ENCODE results near the gene SPTLC2.

Gene SPTLC2

GRCh38 chr14:77482422-77482821 lies 134.0 kb downstream of the SPTLC2 start:
- no peaks in the 10 kb centered on the region for H3K27me3 ChIP-seq (replicated peaks; ENCODE audit: control insufficient read depth, insufficient read depth, low read length, poor library complexity, severe bottlenecking)
- H3K36me3 ChIP-seq (ENCODE audit: control insufficient read depth, insufficient read depth, low read length) = no peaks in the 10 kb centered on the region
- no peaks in the 10 kb centered on the region for H3K4me1 ChIP-seq (ENCODE audit: control insufficient read depth, insufficient read depth, low read length, poor library complexity, severe bottlenecking)
- H3K27ac ChIP-seq (ENCODE audit: insufficient read depth, low read length, poor library complexity, severe bottlenecking) = no peak overlapping the region
- no peak overlapping the region for H3K4me3 ChIP-seq (ENCODE audit: insufficient read depth, low read depth, low read length, poor library complexity, severe bottlenecking)
- no peak for DNase-seq
- no peaks in the 10 kb centered on the region for H3K9me3 ChIP-seq (ENCODE audit: control insufficient read depth, low read length)

GRCh38 chr14:77478796-77479195 lies 137.6 kb downstream of the SPTLC2 start:
- DNase-seq = no peak
- H3K27ac ChIP-seq (ENCODE audit: insufficient read depth, low read length, poor library complexity, severe bottlenecking) = no peak overlapping the region
- no peaks in the 10 kb centered on the region for H3K36me3 ChIP-seq (ENCODE audit: control insufficient read depth, insufficient read depth, low read length)
- no peak overlapping the region for H3K4me3 ChIP-seq (ENCODE audit: insufficient read depth, low read depth, low read length, poor library complexity, severe bottlenecking)
- H3K9me3 ChIP-seq (ENCODE audit: control insufficient read depth, low read length) = no peaks in the 10 kb centered on the region
- no peaks in the 10 kb centered on the region for H3K27me3 ChIP-seq (replicated peaks; ENCODE audit: control insufficient read depth, insufficient read depth, low read length, poor library complexity, severe bottlenecking)
- no peaks in the 10 kb centered on the region for H3K4me1 ChIP-seq (ENCODE audit: control insufficient read depth, insufficient read depth, low read length, poor library complexity, severe bottlenecking)

- H3K4me1 ChIP-seq (ENCODE audit: control insufficient read depth, insufficient read depth, low read length, poor library complexity, severe bottlenecking) = no peaks in the 10 kb centered on the region
- no peak for DNase-seq
- no peak overlapping the region for H3K27ac ChIP-seq (ENCODE audit: insufficient read depth, low read length, poor library complexity, severe bottlenecking)
- no peaks in the 10 kb centered on the region for H3K27me3 ChIP-seq (replicated peaks; ENCODE audit: control insufficient read depth, insufficient read depth, low read length, poor library complexity, severe bottlenecking)
- no peaks in the 10 kb centered on the region for H3K9me3 ChIP-seq (ENCODE audit: control insufficient read depth, low read length)
- H3K4me3 ChIP-seq (ENCODE audit: insufficient read depth, low read depth, low read length, poor library complexity, severe bottlenecking) = no peak overlapping the region
- no peaks in the 10 kb centered on the region for H3K36me3 ChIP-seq (ENCODE audit: control insufficient read depth, insufficient read depth, low read length)
These were observed 138.4 kb downstream of the SPTLC2 start for GRCh38 chr14:77478029-77478428.

- Histone ChIP-seq H3K27ac (ENCODE audit: insufficient read depth, low read length, poor library complexity, severe bottlenecking) (no peak overlapping the region), H3K36me3 (ENCODE audit: control insufficient read depth, insufficient read depth, low read length) (no peaks in the 10 kb centered on the region), H3K9me3 (ENCODE audit: control insufficient read depth, low read length) (no peaks in the 10 kb centered on the region), H3K4me1 (ENCODE audit: control insufficient read depth, insufficient read depth, low read length, poor library complexity, severe bottlenecking) (no peaks in the 10 kb centered on the region), H3K27me3 (replicated peaks; ENCODE audit: control insufficient read depth, insufficient read depth, low read length, poor library complexity, severe bottlenecking) (no peaks in the 10 kb centered on the region), H3K4me3 (ENCODE audit: insufficient read depth, low read depth, low read length, poor library complexity, severe bottlenecking) (no peak overlapping the region)
- DNase-seq = no peak
These were observed 140.9 kb downstream of the SPTLC2 start for GRCh38 chr14:77475432-77476115.

- no peaks in the 10 kb centered on the region for H3K9me3 ChIP-seq (ENCODE audit: control insufficient read depth, low read length)
- DNase-seq = no peak
- no peaks in the 10 kb centered on the region for H3K27me3 ChIP-seq (replicated peaks; ENCODE audit: control insufficient read depth, insufficient read depth, low read length, poor library complexity, severe bottlenecking)
- no peak overlapping the region for H3K27ac ChIP-seq (ENCODE audit: insufficient read depth, low read length, poor library complexity, severe bottlenecking)
- H3K4me3 ChIP-seq (ENCODE audit: insufficient read depth, low read depth, low read length, poor library complexity, severe bottlenecking) = no peak overlapping the region
- H3K4me1 ChIP-seq (ENCODE audit: control insufficient read depth, insufficient read depth, low read length, poor library complexity, severe bottlenecking) = no peaks in the 10 kb centered on the region
- H3K36me3 ChIP-seq (ENCODE audit: control insufficient read depth, insufficient read depth, low read length) = peaks cover under 1% of the 10 kb centered on the region
These were observed 141.8 kb downstream of the SPTLC2 start for GRCh38 chr14:77474479-77475177.

- no peak for DNase-seq
- Histone ChIP-seq H3K27ac (ENCODE audit: insufficient read depth, low read length, poor library complexity, severe bottlenecking) (no peak overlapping the region), H3K27me3 (replicated peaks; ENCODE audit: control insufficient read depth, insufficient read depth, low read length, poor library complexity, severe bottlenecking) (no peaks in the 10 kb centered on the region), H3K4me3 (ENCODE audit: insufficient read depth, low read depth, low read length, poor library complexity, severe bottlenecking) (no peak overlapping the region), H3K36me3 (ENCODE audit: control insufficient read depth, insufficient read depth, low read length) (peaks cover 7% of the 10 kb centered on the region), H3K4me1 (ENCODE audit: control insufficient read depth, insufficient read depth, low read length, poor library complexity, severe bottlenecking) (no peaks in the 10 kb centered on the region), H3K9me3 (ENCODE audit: control insufficient read depth, low read length) (no peaks in the 10 kb centered on the region)
These were observed 142.5 kb downstream of the SPTLC2 start for GRCh38 chr14:77473921-77474320.

- Histone ChIP-seq H3K27ac (ENCODE audit: insufficient read depth, low read length, poor library complexity, severe bottlenecking) (no peak overlapping the region), H3K36me3 (ENCODE audit: control insufficient read depth, insufficient read depth, low read length) (peaks cover 37% of the 10 kb centered on the region), H3K9me3 (ENCODE audit: control insufficient read depth, low read length) (no peaks in the 10 kb centered on the region), H3K27me3 (replicated peaks; ENCODE audit: control insufficient read depth, insufficient read depth, low read length, poor library complexity, severe bottlenecking) (no peaks in the 10 kb centered on the region), H3K4me1 (ENCODE audit: control insufficient read depth, insufficient read depth, low read length, poor library complexity, severe bottlenecking) (no peaks in the 10 kb centered on the region), H3K4me3 (ENCODE audit: insufficient read depth, low read depth, low read length, poor library complexity, severe bottlenecking) (no peak overlapping the region)
- no peak for DNase-seq
These were observed 146.1 kb downstream of the SPTLC2 start for GRCh38 chr14:77470224-77470870.

GRCh38 chr14:77469539-77469938 lies 146.9 kb downstream of the SPTLC2 start:
- Histone ChIP-seq H3K27me3 (replicated peaks; ENCODE audit: control insufficient read depth, insufficient read depth, low read length, poor library complexity, severe bottlenecking) (no peaks in the 10 kb centered on the region), H3K9me3 (ENCODE audit: control insufficient read depth, low read length) (no peaks in the 10 kb centered on the region), H3K27ac (ENCODE audit: insufficient read depth, low read length, poor library complexity, severe bottlenecking) (no peak overlapping the region), H3K4me1 (ENCODE audit: control insufficient read depth, insufficient read depth, low read length, poor library complexity, severe bottlenecking) (no peaks in the 10 kb centered on the region), H3K4me3 (ENCODE audit: insufficient read depth, low read depth, low read length, poor library complexity, severe bottlenecking) (no peak overlapping the region), H3K36me3 (ENCODE audit: control insufficient read depth, insufficient read depth, low read length) (peaks cover 46% of the 10 kb centered on the region)
- no peak for DNase-seq

GRCh38 chr14:77469067-77469505 lies 147.4 kb downstream of the SPTLC2 start:
- Histone ChIP-seq H3K27me3 (replicated peaks; ENCODE audit: control insufficient read depth, insufficient read depth, low read length, poor library complexity, severe bottlenecking) (no peaks in the 10 kb centered on the region), H3K36me3 (ENCODE audit: control insufficient read depth, insufficient read depth, low read length) (peaks cover 50% of the 10 kb centered on the region), H3K4me1 (ENCODE audit: control insufficient read depth, insufficient read depth, low read length, poor library complexity, severe bottlenecking) (no peaks in the 10 kb centered on the region), H3K27ac (ENCODE audit: insufficient read depth, low read length, poor library complexity, severe bottlenecking) (no peak overlapping the region), H3K9me3 (ENCODE audit: control insufficient read depth, low read length) (no peaks in the 10 kb centered on the region), H3K4me3 (ENCODE audit: insufficient read depth, low read depth, low read length, poor library complexity, severe bottlenecking) (no peak overlapping the region)
- DNase-seq = no peak

- Histone ChIP-seq H3K27me3 (replicated peaks; ENCODE audit: control insufficient read depth, insufficient read depth, low read length, poor library complexity, severe bottlenecking) (no peaks in the 10 kb centered on the region), H3K27ac (ENCODE audit: insufficient read depth, low read length, poor library complexity, severe bottlenecking) (no peak overlapping the region), H3K4me1 (ENCODE audit: control insufficient read depth, insufficient read depth, low read length, poor library complexity, severe bottlenecking) (no peaks in the 10 kb centered on the region), H3K36me3 (ENCODE audit: control insufficient read depth, insufficient read depth, low read length) (peaks cover 62% of the 10 kb centered on the region), H3K4me3 (ENCODE audit: insufficient read depth, low read depth, low read length, poor library complexity, severe bottlenecking) (no peak overlapping the region), H3K9me3 (ENCODE audit: control insufficient read depth, low read length) (no peaks in the 10 kb centered on the region)
- no peak for DNase-seq
These were observed 148.6 kb downstream of the SPTLC2 start for GRCh38 chr14:77467801-77468200.
